Parathyroid adenoma (tissue), 2 donors: ENCODE results near the gene SLC10A2.

Source experiments
- H2AFZ ChIP-seq: fragments of 300-600 bp; sonication (generic); one replicate; pipeline ENCODE4 v1.7.0; 2017; ENCODE audit warnings: antibody characterized with exemption, mild to moderate bottlenecking
- H3K27ac ChIP-seq: fragments of 300-600 bp; sonication (generic); one replicate; pipeline ENCODE4 v1.7.0; 2017
- H3K27me3 ChIP-seq: fragments of 300-600 bp; sonication (generic); one replicate; pipeline ENCODE4 v1.7.0; 2017; ENCODE audit warnings: low read length; ENCODE audit not compliant: control insufficient read depth, insufficient read depth
- H3K36me3 ChIP-seq: fragments of 300-600 bp; sonication (generic); one replicate; pipeline ENCODE4 v1.7.0; 2017; ENCODE audit warnings: low read length; ENCODE audit not compliant: control insufficient read depth, insufficient read depth
- H3K4me1 ChIP-seq: fragments of 300-600 bp; sonication (generic); one replicate; pipeline ENCODE4 v1.7.0; 2017; ENCODE audit warnings: control low read depth
- H3K4me2 ChIP-seq: fragments of 300-600 bp; sonication (generic); one replicate; pipeline ENCODE4 v1.7.0; 2017; ENCODE audit warnings: low read length
- H3K4me3 ChIP-seq: fragments of 300-600 bp; sonication (generic); one replicate; pipeline ENCODE4 v1.7.0; 2017; ENCODE audit warnings: low read depth, low read length
- H3K79me2 ChIP-seq: fragments of 300-600 bp; sonication (generic); one replicate; pipeline ENCODE4 v1.7.0; 2017; ENCODE audit warnings: control low read depth
- H3K9ac ChIP-seq: fragments of 300-600 bp; sonication (generic); one replicate; pipeline ENCODE4 v1.7.0; 2017; ENCODE audit warnings: mild to moderate bottlenecking
- H3K9me3 ChIP-seq: fragments of 300-600 bp; sonication (generic); one replicate; pipeline ENCODE4 v1.7.0; 2017; ENCODE audit warnings: low read length; ENCODE audit not compliant: control insufficient read depth
- TF ChIP-seq, protein P1 (sequence below): fragments of 300-600 bp; sonication (generic); IDR thresholded peaks from one replicate; pipeline ENCODE4 v1.7.0; 2017; ENCODE audit warnings: antibody characterized with exemption, mild to moderate bottlenecking
- donor health status: primary hyperparathyroidism.

Gene SLC10A2

DNA sequence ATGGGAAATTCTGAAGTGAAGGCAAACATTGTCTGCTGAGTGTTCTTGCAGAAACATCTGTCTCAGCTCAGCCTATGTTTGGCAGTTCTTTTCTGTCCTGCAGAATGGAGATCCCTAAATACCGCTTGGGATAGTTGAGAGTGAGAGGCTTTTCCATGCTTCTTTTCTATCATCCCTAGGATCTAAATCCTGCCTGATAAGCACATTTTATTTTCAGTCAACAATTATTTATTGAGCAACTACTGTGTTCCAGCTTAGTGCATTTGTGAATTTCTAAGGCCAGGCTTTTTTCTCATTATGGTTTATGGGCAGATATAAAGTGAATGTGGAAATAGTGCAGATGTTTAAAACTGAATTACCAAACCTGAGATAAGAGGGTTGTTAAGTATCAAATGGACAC, 62.6 kb downstream of the SLC10A2 start:
- Histone ChIP-seq H3K79me2 (no peaks in the 10 kb centered on the region), H3K4me3 (no peak overlapping the region), H3K36me3 (no peaks in the 10 kb centered on the region), H2AFZ (no peak overlapping the region), H3K9me3 (no peaks in the 10 kb centered on the region), H3K4me2 (no peak overlapping the region), H3K27ac (no peak overlapping the region), H3K4me1 (no peaks in the 10 kb centered on the region), H3K27me3 (no peaks in the 10 kb centered on the region), H3K9ac (no peak overlapping the region)
- TF ChIP-seq, protein P1, sequence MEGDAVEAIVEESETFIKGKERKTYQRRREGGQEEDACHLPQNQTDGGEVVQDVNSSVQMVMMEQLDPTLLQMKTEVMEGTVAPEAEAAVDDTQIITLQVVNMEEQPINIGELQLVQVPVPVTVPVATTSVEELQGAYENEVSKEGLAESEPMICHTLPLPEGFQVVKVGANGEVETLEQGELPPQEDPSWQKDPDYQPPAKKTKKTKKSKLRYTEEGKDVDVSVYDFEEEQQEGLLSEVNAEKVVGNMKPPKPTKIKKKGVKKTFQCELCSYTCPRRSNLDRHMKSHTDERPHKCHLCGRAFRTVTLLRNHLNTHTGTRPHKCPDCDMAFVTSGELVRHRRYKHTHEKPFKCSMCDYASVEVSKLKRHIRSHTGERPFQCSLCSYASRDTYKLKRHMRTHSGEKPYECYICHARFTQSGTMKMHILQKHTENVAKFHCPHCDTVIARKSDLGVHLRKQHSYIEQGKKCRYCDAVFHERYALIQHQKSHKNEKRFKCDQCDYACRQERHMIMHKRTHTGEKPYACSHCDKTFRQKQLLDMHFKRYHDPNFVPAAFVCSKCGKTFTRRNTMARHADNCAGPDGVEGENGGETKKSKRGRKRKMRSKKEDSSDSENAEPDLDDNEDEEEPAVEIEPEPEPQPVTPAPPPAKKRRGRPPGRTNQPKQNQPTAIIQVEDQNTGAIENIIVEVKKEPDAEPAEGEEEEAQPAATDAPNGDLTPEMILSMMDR = no peak

DNA sequence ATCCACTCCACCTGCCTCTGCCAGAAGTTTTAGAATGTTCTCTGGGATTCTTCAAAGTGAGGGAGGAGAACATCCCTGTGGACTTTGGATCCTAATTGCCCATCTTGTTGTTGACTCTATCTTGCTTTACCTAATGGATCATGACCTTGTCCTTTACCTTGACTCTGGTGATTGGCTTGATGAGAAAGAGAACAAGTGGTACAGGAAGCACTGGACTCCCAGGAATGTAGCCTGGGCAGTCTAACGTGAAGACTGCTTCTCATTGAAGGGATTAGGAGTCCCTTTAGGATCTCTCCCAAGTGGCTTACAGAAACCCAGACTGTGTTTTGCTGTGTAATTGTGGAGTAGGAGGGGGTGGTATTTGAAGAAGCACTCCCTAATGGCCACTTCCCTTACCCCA, 63.9 kb downstream of the SLC10A2 start:
- H3K79me2 ChIP-seq = no peaks in the 10 kb centered on the region
- H3K36me3 ChIP-seq = no peaks in the 10 kb centered on the region
- TF ChIP-seq, protein P1 = no peak
- H2AFZ ChIP-seq = no peak overlapping the region
- no peak overlapping the region for H3K9ac ChIP-seq
- no peak overlapping the region for H3K4me3 ChIP-seq
- H3K4me1 ChIP-seq = no peaks in the 10 kb centered on the region
- no peaks in the 10 kb centered on the region for H3K9me3 ChIP-seq
- H3K27ac ChIP-seq = no peak overlapping the region
- no peaks in the 10 kb centered on the region for H3K27me3 ChIP-seq
- no peak overlapping the region for H3K4me2 ChIP-seq

DNA sequence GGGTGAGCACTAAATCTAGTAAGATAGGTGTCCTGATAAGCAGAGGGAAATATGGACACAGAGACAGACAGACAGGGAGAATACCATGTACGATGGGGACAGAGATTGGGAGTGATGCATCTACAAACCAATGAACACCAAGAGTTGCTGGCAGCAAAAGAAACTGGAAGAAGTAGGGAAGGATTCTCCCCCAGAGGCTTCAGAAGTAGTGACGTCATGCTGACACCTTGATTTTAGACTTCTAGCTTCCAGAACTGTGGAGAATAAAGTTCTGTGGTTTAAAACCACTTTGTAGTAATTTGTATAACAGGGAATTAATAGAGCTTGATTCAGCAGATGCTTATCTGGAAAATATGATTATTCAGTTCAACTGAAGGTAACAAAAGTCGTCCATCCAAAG, 66.1 kb downstream of the SLC10A2 start:
- no peaks in the 10 kb centered on the region for H3K27me3 ChIP-seq
- H3K9ac ChIP-seq = no peak overlapping the region
- H3K9me3 ChIP-seq = no peaks in the 10 kb centered on the region
- no peak overlapping the region for H3K4me3 ChIP-seq
- H3K4me2 ChIP-seq = no peak overlapping the region
- TF ChIP-seq, protein P1 = no peak
- no peaks in the 10 kb centered on the region for H3K36me3 ChIP-seq
- no peaks in the 10 kb centered on the region for H3K79me2 ChIP-seq
- no peak overlapping the region for H2AFZ ChIP-seq
- no peak overlapping the region for H3K27ac ChIP-seq
- no peaks in the 10 kb centered on the region for H3K4me1 ChIP-seq

DNA sequence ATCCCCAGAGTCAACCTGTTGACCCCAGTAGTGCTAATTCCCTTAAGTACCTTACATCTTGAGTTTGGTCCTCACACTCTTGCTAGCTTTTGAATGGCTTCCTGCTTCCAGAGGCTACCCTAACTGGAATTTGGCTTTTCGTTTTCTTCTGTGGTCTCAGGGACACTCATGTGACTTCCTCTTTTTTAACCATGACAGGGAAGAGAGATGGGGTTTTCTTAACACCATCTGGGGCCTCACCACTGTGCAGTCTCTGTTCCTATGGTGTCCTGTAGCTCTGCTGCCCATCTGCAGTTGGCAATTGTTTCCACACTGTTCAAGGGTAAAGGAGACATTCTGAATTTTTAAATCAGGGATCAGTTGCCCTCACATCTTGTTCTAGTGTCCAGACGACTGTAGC, 66.7 kb downstream of the SLC10A2 start:
- no peaks in the 10 kb centered on the region for H3K4me1 ChIP-seq
- H3K36me3 ChIP-seq = no peaks in the 10 kb centered on the region
- no peak overlapping the region for H2AFZ ChIP-seq
- H3K9me3 ChIP-seq = no peaks in the 10 kb centered on the region
- no peak overlapping the region for H3K27ac ChIP-seq
- no peak overlapping the region for H3K9ac ChIP-seq
- TF ChIP-seq, protein P1 = no peak
- no peak overlapping the region for H3K4me2 ChIP-seq
- no peak overlapping the region for H3K4me3 ChIP-seq
- no peaks in the 10 kb centered on the region for H3K79me2 ChIP-seq
- no peaks in the 10 kb centered on the region for H3K27me3 ChIP-seq
